H1 (cell line): ENCODE measurements around the gene PTPA. TPM values are rescaled to one million over a fixed set of nuclear protein-coding genes. Genes with fewer than 3 reads are reported as not detected.

Experiments used
- CTCF ChIA-PET: fragments of 300-600 bp; sonication (Branson Sonifier 250); formaldehyde crosslinking; loops from one replicate; lab custom pipeline; 2021; ENCODE audit not compliant: partially characterized antibody; lab: Charles Lee
- POLR2A ChIA-PET: fragments of 300-600 bp; sonication (Branson Sonifier 250); formaldehyde crosslinking; loops from one replicate; lab custom pipeline; 2021; ENCODE audit warnings: inconsistent platforms; ENCODE audit not compliant: partially characterized antibody; lab: Charles Lee
- DNase-seq, 2 experiments: peaks; one replicate each; pipeline versions ENCODE4 v3.0.0 to v3.0.0-alpha.2; 2010 to 2022; ENCODE audit warnings: low spot score in 2 of 2, low read depth in 1 of 2, mixed read lengths in 1 of 2
- FAIRE-seq: peaks from 2 replicates; lab custom pipeline; 2011; peaks lifted over from hg19 to GRCh38; lab: Jason Lieb, UNC
- H2AFZ ChIP-seq: 2 replicates; pipeline ENCODE4 v1.8.1; 2012; ENCODE audit warnings: low read length, inconsistent platforms
- H2AK5ac ChIP-seq: 2 replicates; pipeline ENCODE4 v1.6.1; 2013; ENCODE audit warnings: low read depth, low read length
- H2BK120ac ChIP-seq: replicated peaks from 2 replicates; pipeline ENCODE3; 2013; ENCODE audit warnings: low read depth, low read length, inconsistent platforms
- H2BK12ac ChIP-seq: 2 replicates; pipeline ENCODE4 v1.6.1; 2013; ENCODE audit warnings: low read depth, low read length
- H2BK15ac ChIP-seq: 2 replicates; pipeline ENCODE4 v1.6.1; 2013; ENCODE audit warnings: low read length
- H2BK20ac ChIP-seq: 2 replicates; pipeline ENCODE4 v1.6.1; 2013; ENCODE audit warnings: low read length
- H2BK5ac ChIP-seq: 2 replicates; pipeline ENCODE4 v1.6.1; 2013; ENCODE audit warnings: low read depth, low read length
- H3K14ac ChIP-seq: 2 replicates; pipeline ENCODE4 v1.6.1; 2013; ENCODE audit warnings: inconsistent platforms; ENCODE audit not compliant: insufficient read length
- H3K18ac ChIP-seq: 2 replicates; pipeline ENCODE4 v1.6.1; 2013; ENCODE audit warnings: low read length; ENCODE audit errors: extremely low read depth
- H3K23ac ChIP-seq: 2 replicates; pipeline ENCODE4 v1.6.1; 2013; ENCODE audit warnings: inconsistent platforms; ENCODE audit not compliant: insufficient read length
- H3K23me2 ChIP-seq: 2 replicates; pipeline ENCODE4 v1.6.1; 2013; ENCODE audit warnings: low read depth, low read length
- H3K27ac ChIP-seq: 2 replicates; pipeline ENCODE4 v1.6.1; 2011; ENCODE audit warnings: low read depth, low read length, inconsistent platforms
- H3K27me3 ChIP-seq, 4 experiments: replicated peaks in 1 of 4; 1 replicate in 1 of 4; 2 replicates in 3 of 4; pipeline versions ENCODE4 v1.6.1 to v1.8.1; 2011 to 2013; ENCODE audit warnings: low read length in 3 of 4, mild to moderate bottlenecking in 3 of 4, inconsistent platforms in 2 of 4, mixed read lengths in 2 of 4, moderate library complexity in 1 of 4; ENCODE audit not compliant: control insufficient read depth in 3 of 4, insufficient read depth in 3 of 4; ENCODE audit errors: extremely low read depth in 1 of 4
- H3K36me3 ChIP-seq, 4 experiments: 2 replicates each; pipeline versions ENCODE4 v1.6.1 to v1.8.1; 2011 to 2013; ENCODE audit warnings: mild to moderate bottlenecking in 4 of 4, low read length in 3 of 4, moderate library complexity in 2 of 4, control low read depth in 1 of 4, inconsistent platforms in 1 of 4; ENCODE audit not compliant: insufficient read depth in 4 of 4, control insufficient read depth in 2 of 4
- H3K4ac ChIP-seq: replicated peaks from 2 replicates; pipeline ENCODE3; 2013; ENCODE audit warnings: low read length, low read depth, mixed read lengths, inconsistent platforms; ENCODE audit not compliant: insufficient read length
- H3K4me1 ChIP-seq, 4 experiments: replicated peaks in 1 of 4; 1 replicate in 1 of 4; 2 replicates in 3 of 4; pipeline versions ENCODE4 v1.6.1 to v1.8.1; 2011 to 2013; ENCODE audit warnings: low read length in 3 of 4, inconsistent platforms in 2 of 4, mixed read lengths in 1 of 4; ENCODE audit not compliant: insufficient read depth in 4 of 4, control insufficient read depth in 3 of 4
- H3K4me2 ChIP-seq, 2 experiments: 2 replicates each; pipeline versions ENCODE4 v1.6.1 to v1.8.1; 2011 to 2013; ENCODE audit warnings: low read depth in 2 of 2, low read length in 2 of 2, control low read depth in 1 of 2, inconsistent platforms in 1 of 2, mild to moderate bottlenecking in 1 of 2; ENCODE audit not compliant: insufficient read depth in 1 of 2
- H3K4me3 ChIP-seq, 4 experiments: fragments of 200-600, 300-600 bp in 1 of 4; sonication (generic), shearing (Covaris generic), sonication (Bioruptor Twin) in 1 of 4; 2 replicates each; pipeline versions ENCODE4 v1.5.1 to v1.8.1; 2011 to 2016; ENCODE audit warnings: low read length in 4 of 4, low read depth in 3 of 4, control low read depth in 2 of 4, inconsistent platforms in 2 of 4, mild to moderate bottlenecking in 2 of 4, mixed read lengths in 1 of 4, moderate library complexity in 1 of 4; ENCODE audit not compliant: insufficient read depth in 2 of 4; ENCODE audit errors: extremely low read depth in 1 of 4
- H3K56ac ChIP-seq: replicated peaks from 2 replicates; pipeline ENCODE3; 2013; ENCODE audit warnings: low read depth, mild to moderate bottlenecking, mixed read lengths, low read length, inconsistent platforms; ENCODE audit not compliant: insufficient read length
- H3K79me1 ChIP-seq: 2 replicates; pipeline ENCODE4 v1.6.1; 2013; ENCODE audit warnings: low read depth, low read length, control low read depth
- H3K79me2 ChIP-seq, 2 experiments: 2 replicates each; pipeline versions ENCODE4 v1.6.1 to v1.8.1; 2012 to 2013; ENCODE audit warnings: low read length in 2 of 2, mild to moderate bottlenecking in 2 of 2, inconsistent platforms in 1 of 2; ENCODE audit not compliant: insufficient read depth in 2 of 2, control insufficient read depth in 1 of 2
- H3K9ac ChIP-seq, 4 experiments: replicated peaks in 1 of 4; 1 replicate in 1 of 4; 2 replicates in 3 of 4; pipeline versions ENCODE4 v1.6.1 to v1.8.1; 2011 to 2013; ENCODE audit warnings: low read depth in 3 of 4, low read length in 3 of 4, control low read depth in 2 of 4, mild to moderate bottlenecking in 2 of 4, moderate library complexity in 2 of 4, inconsistent platforms in 1 of 4; ENCODE audit errors: extremely low read depth in 1 of 4
- H3K9me3 ChIP-seq, 2 experiments: 2 replicates each; pipeline versions ENCODE4 v1.6.1 to v1.8.1; 2012 to 2013; ENCODE audit warnings: mild to moderate bottlenecking in 2 of 2, moderate library complexity in 2 of 2, control low read depth in 1 of 2, inconsistent platforms in 1 of 2, low read depth in 1 of 2, low read length in 1 of 2, mixed read lengths in 1 of 2; ENCODE audit not compliant: insufficient read depth in 2 of 2
- H4K20me1 ChIP-seq, 2 experiments: replicated peaks in 1 of 2; 2 replicates each; pipeline versions ENCODE3 to v1.8.1; 2011 to 2013; ENCODE audit warnings: inconsistent platforms in 2 of 2, low read length in 2 of 2, mild to moderate bottlenecking in 1 of 2; ENCODE audit not compliant: insufficient read depth in 2 of 2, control insufficient read depth in 1 of 2
- H4K5ac ChIP-seq: 2 replicates; pipeline ENCODE4 v1.6.1; 2013; ENCODE audit warnings: low read length, low read depth, mixed read lengths, inconsistent platforms; ENCODE audit not compliant: insufficient read length
- H4K8ac ChIP-seq: 2 replicates; pipeline ENCODE4 v1.8.0; 2013; ENCODE audit warnings: mild to moderate bottlenecking, moderate library complexity, low read length, inconsistent platforms; ENCODE audit not compliant: insufficient read depth; ENCODE audit errors: extremely low read depth
- H4K91ac ChIP-seq: replicated peaks from 2 replicates; pipeline ENCODE3; 2013; ENCODE audit warnings: low read length, mixed read lengths, inconsistent platforms; ENCODE audit not compliant: insufficient read length
- ASH2L ChIP-seq: fragments of 200-600, 300-600 bp; sonication (generic); IDR thresholded peaks from one replicate; pipeline ENCODE4 v1.7.1; 2017; ENCODE audit warnings: low read length
- CTBP2 ChIP-seq: IDR thresholded peaks from 2 replicates; pipeline ENCODE4 v1.7.0; 2011; ENCODE audit warnings: borderline replicate concordance, mild to moderate bottlenecking, moderate library complexity, mixed read lengths, low read length; ENCODE audit not compliant: insufficient read depth, insufficient read length
- E2F6 ChIP-seq: IDR thresholded peaks from 2 replicates; pipeline ENCODE4 v1.6.1; 2012; ENCODE audit warnings: inconsistent platforms
- EGR1 ChIP-seq: IDR thresholded peaks from 2 replicates; pipeline ENCODE4 v1.6.1; 2011; ENCODE audit warnings: low read depth, low read length, borderline replicate concordance
- GTF2F1 ChIP-seq: IDR thresholded peaks from 2 replicates; pipeline ENCODE4 v1.6.1; 2012; ENCODE audit warnings: low read depth, low read length, improper control_type of control experiment, borderline replicate concordance
- KDM4A ChIP-seq: IDR thresholded peaks from one replicate; pipeline ENCODE4 v1.7.1; 2012; ENCODE audit warnings: low read depth, mild to moderate bottlenecking, moderate library complexity, low read length, inconsistent platforms; ENCODE audit not compliant: severe bottlenecking
- NRF1 ChIP-seq: IDR thresholded peaks from 2 replicates; pipeline ENCODE4 v1.6.1; 2011; ENCODE audit warnings: mild to moderate bottlenecking, low read depth, low read length, improper control_type of control experiment
- RFX5 ChIP-seq: IDR thresholded peaks from 2 replicates; pipeline ENCODE4 v1.6.1; 2011; ENCODE audit warnings: low read depth, low read length, improper control_type of control experiment, borderline replicate concordance
- TCF12 ChIP-seq: IDR thresholded peaks from 2 replicates; pipeline ENCODE4 v1.6.1; 2011; ENCODE audit warnings: low read depth, mild to moderate bottlenecking, low read length
- TEAD4 ChIP-seq: IDR thresholded peaks from 2 replicates; pipeline ENCODE4 v1.6.1; 2012; ENCODE audit warnings: low read depth, low read length, inconsistent platforms, mixed read lengths
- WGBS, 2 experiments: shearing (Covaris generic) in 1 of 2; methylation state at CpG; one replicate each; pipeline versions ENCODE4 v1.1.6 to v1.1.7; 2013 to 2015; ENCODE audit warnings: low lambda C conversion rate in 2 of 2, mixed read lengths in 2 of 2, inconsistent platforms in 1 of 2, low coverage in 1 of 2, missing lambda C conversion rate in 1 of 2; ENCODE audit not compliant: insufficient replicate concordance in 2 of 2, insufficient coverage in 1 of 2, insufficient read length in 1 of 2; ENCODE audit errors: extremely low coverage in 1 of 2, missing lambda C conversion rate in 1 of 2; 5-methylcytosine and 5-hydroxymethylcytosine counted together
- polyA plus RNA-seq, 7 experiments: library from polyadenylated mRNA; depleted of rRNA in 3 of 7; stranded (reverse) in 5 of 7; unstranded in 2 of 7; fragments of >200 nt in 5 of 7; fragments of 200-250 nt in 2 of 7; gene quantifications; 1 replicate in 5 of 7; 2 replicates in 1 of 7; 4 replicates in 1 of 7; pipeline versions ENCODE4 v1.2.1 to v1.2.3, GENCODE V29; 2011 to 2013; ENCODE audit warnings: missing spikeins in 2 of 7, mixed read lengths in 2 of 7
- total RNA-seq: library from RNA; stranded (reverse); fragmentation: NEBNext Ultra II Directional; extraction: Animal tissue kit (Norgen Biotek cat#: 25700); gene quantifications from 2 replicates; pipeline ENCODE4 v1.2.1, GENCODE V29; 2021

The PTPA gene
- total and polyA plus RNA-seq, 2 of the 8 experiments (the other 6 are each of a cell fraction or from before 2014, with no cell fraction given), result 114 to 145 TPM

- H2AFZ ChIP-seq, result peak within 1 kb of the TSS; percentile 56; the same call in 1 of the 2 replicates
- peaks cover 8% of the 10 kb centered on the region for H3K23me2 ChIP-seq
- peaks cover 0 to 9% (median 5%) of the 10 kb centered on the region in 4 experiments; a peak in 6 of 7 replicates for H3K4me1 ChIP-seq
- no peak within 1 kb of the TSS for H3K14ac ChIP-seq
- CTCF ChIA-PET, result interaction anchor here (1.0 to 1.8 kb wide), 2 partner anchors 17 to 52 kb away, joined by 4 read pairs; partner anchors contain the start of gene SH3GLB2
- WGBS, 2 experiments, result 2% methylated on average over 57 of the region's 70 CpGs; no CpG with 5 or more reads in 1 of the 2 experiments
- peaks cover 27% of the 10 kb centered on the region for H3K79me1 ChIP-seq
- H2BK120ac ChIP-seq, result no peak within 1 kb of the TSS
- H3K18ac ChIP-seq, result peak within 1 kb of the TSS; percentile 60
- H3K9ac ChIP-seq, result peak within 1 kb of the TSS; percentile 63 to 76 (median 72)
- peak within 1 kb of the TSS; percentile 91 for H4K8ac ChIP-seq
- H3K9me3 ChIP-seq, result no peaks in the 10 kb centered on the region
- H3K4ac ChIP-seq, result peak within 1 kb of the TSS; percentile 12
- H4K91ac ChIP-seq, result no peak within 1 kb of the TSS
- no peak within 1 kb of the TSS for H2BK15ac ChIP-seq
- DNase-seq, result peak; percentile 97 to 98
- peaks cover 7 to 19% of the 10 kb centered on the region in 2 experiments for H4K20me1 ChIP-seq
- H3K79me2 ChIP-seq, result peaks cover 8 to 42% of the 10 kb centered on the region in 2 experiments; a peak in 3 of 4 replicates
- peak within 1 kb of the TSS; percentile 89 for H3K56ac ChIP-seq
- no peak for FAIRE-seq
- POLR2A ChIA-PET, result interaction anchor here (0.6 to 3.9 kb wide), 15 partner anchors 8 to 392 kb away, joined by 3 to 27 read pairs (median 4); partner anchors contain the start of genes IER5L, MIGA2, SET and SH3GLB2
- H2BK5ac ChIP-seq, result peak within 1 kb of the TSS; percentile 71; the same call in 1 of the 2 replicates
- H2BK20ac ChIP-seq, result no peak within 1 kb of the TSS
- H3K36me3 ChIP-seq, result peaks cover 0 to 10% (median 3%) of the 10 kb centered on the region in 4 experiments; a peak in 5 of 8 replicates
- peak within 1 kb of the TSS; percentile 76 to 90 for H3K4me2 ChIP-seq
- H3K4me3 ChIP-seq, result peak within 1 kb of the TSS; percentile 83 to 90 (median 86)
- H2BK12ac ChIP-seq, result 0 out of 2 replicates have a peak within 1 kb of the TSS, but pooled peaks have one; percentile 39
- peak within 1 kb of the TSS; percentile 56 for H3K27ac ChIP-seq
- H2AK5ac ChIP-seq, result no peak within 1 kb of the TSS
- H3K23ac ChIP-seq, result no peak within 1 kb of the TSS
- peak within 1 kb of the TSS; percentile 89 for H4K5ac ChIP-seq
- no peaks in the 10 kb centered on the region for H3K27me3 ChIP-seq
- TF ChIP-seq TCF12 (no peak), NRF1 (no peak; the same call in 1 of the 2 replicates), GTF2F1 (no peak), EGR1 (no peak), RFX5 (peak; percentile 81), ASH2L (peak; percentile 72), E2F6 (peak; percentile 40), TEAD4 (0 out of 2 replicates have a peak, but pooled peaks have one; percentile 2), CTBP2 (no peak), KDM4A (no peak)
Observed at GRCh38 chr9:129080601-129081387, 30.4 kb upstream of the PTPA start, which contains the start of gene DOLPP1. Gene DOLPP1 (plus strand): TSS chr9:129081111. CDS start chr9:129081132, 21 bp downstream.
